ENCODE measurements around the gene ENTPD6.

- no peak for TF ChIP-seq CTCF (conservative IDR thresholded peaks at IDR 0.05)
- no peak for TF ChIP-seq EZH2 (IDR thresholded peaks at IDR 0.05; ENCODE audit: low read depth)
Observed at GRCh38 chr20:25227317-25227831, 31.9 kb downstream of the ENTPD6 start.

All from PC-9 (cell line).